Measurements from ENCODE around the gene OPTN.

OPTN gene

DNA sequence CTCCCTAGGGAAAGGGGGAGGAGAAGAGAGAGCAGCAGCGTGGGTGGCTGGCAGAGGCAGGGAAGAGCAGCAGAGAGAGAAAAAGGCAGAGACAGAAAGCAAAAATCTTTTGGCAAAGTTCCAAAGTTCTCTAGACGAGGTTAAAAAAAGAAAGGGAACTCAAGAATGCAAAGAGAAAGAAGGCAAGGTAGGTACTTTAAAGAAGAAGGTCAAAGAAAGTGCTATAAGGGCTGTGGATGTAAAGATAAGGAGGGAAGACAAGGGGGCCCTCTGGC lies 20.2 kb upstream of the OPTN start:
- TF ChIP-seq GATA2 (IDR thresholded peaks at IDR 0.05; ENCODE audit: low read depth, low read length) (no peak), GATA3 (IDR thresholded peaks at IDR 0.05; ENCODE audit: low read depth, low read length) (no peak)

GRCh38 chr10:13080643-13081042 lies 19.3 kb upstream of the OPTN start:
- no peak for TF ChIP-seq GATA3 (IDR thresholded peaks at IDR 0.05; ENCODE audit: low read depth, low read length)
- TF ChIP-seq GATA2 (IDR thresholded peaks at IDR 0.05; ENCODE audit: low read depth, low read length): no peak

DNA sequence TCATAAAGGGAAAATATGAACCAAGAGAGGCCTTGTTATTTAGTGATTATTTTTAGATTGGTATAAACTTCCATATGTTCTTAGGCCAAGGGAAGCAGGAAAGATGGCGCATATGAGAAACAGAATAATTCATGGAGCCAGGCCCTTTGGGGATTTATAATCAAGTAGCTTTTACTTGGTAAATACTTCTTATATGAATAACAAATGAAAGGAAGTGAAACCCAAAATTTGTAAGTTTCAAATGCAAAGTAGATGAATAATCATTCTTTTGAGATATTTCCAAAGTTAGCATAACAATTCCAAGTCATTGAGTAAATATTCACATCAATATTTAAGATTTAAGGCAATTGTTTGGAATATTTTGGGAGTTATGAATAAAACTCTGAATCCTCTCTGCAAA lies 13.9 kb upstream of the OPTN start:
- no peak for TF ChIP-seq GATA2 (IDR thresholded peaks at IDR 0.05; ENCODE audit: low read depth, low read length)
- no peak for TF ChIP-seq GATA3 (IDR thresholded peaks at IDR 0.05; ENCODE audit: low read depth, low read length)

DNA sequence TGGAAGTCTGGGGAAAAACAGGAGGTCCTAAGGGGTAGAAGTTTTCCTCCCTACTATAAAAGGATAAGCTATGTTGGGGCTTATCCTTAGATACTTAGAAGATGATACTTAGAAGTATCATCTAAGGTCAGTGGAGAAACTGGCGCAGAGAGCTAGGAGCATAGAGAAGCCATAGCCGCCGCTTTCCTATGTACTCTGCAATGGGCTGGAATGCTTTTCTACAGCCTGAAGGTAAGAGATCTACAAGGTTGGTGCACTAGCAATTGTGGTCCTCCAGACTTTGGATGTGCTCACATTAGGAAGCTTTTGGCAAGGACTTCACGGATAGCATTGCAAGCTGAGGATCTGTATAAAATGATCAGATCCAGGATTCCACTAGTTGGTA lies 12.4 kb upstream of the OPTN start:
- TF ChIP-seq GATA2 (IDR thresholded peaks at IDR 0.05; ENCODE audit: low read depth, low read length): no peak
- no peak for TF ChIP-seq GATA3 (IDR thresholded peaks at IDR 0.05; ENCODE audit: low read depth, low read length)

- TF ChIP-seq GATA3 (IDR thresholded peaks at IDR 0.05; ENCODE audit: low read depth, low read length): no peak
- no peak for TF ChIP-seq GATA2 (IDR thresholded peaks at IDR 0.05; ENCODE audit: low read depth, low read length)
Observed at GRCh38 chr10:13087986-13088618, 11.9 kb upstream of the OPTN start.

DNA sequence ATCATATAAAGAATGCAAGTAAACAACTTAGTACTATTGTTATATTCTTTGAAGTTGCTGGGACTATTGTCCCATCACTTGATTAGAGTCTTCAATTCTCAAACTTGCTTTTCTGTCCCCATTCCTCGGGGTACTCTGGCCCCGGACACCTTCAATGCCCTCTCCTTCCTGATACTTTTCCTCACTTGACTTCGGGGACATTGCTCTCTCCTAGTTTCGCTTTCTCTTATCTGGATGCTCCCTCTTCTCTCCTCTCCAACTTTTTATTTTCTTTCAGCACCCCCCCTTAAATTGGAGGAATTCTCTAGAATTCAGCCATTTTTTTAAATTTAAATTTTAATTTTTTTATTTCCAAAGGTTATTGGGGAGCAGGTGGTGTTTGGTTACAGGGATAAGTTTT lies 10.6 kb upstream of the OPTN start:
- TF ChIP-seq GATA2 (IDR thresholded peaks at IDR 0.05; ENCODE audit: low read depth, low read length): no peak
- TF ChIP-seq GATA3 (IDR thresholded peaks at IDR 0.05; ENCODE audit: low read depth, low read length): no peak

DNA sequence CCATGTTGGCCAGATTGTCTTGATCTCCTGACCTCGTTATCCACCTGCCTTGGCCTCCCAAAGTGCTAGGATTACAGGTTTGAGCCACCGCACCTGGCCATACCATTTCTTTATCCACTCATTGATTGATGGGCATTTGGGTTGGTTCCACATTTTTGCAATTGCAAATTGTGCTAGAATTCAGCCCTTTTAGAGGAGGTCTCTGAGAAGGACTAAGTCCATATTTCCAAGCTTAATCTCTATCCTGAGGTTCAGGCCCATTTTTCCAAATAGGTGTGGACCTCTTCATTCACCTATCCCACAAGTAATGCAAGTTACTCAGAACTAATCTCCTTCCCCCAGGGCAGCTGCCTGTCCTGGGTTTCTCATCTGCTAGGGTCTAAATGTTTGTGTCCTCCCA lies 9.7 kb upstream of the OPTN start:
- TF ChIP-seq GATA2 (IDR thresholded peaks at IDR 0.05; ENCODE audit: low read depth, low read length): no peak
- TF ChIP-seq GATA3 (IDR thresholded peaks at IDR 0.05; ENCODE audit: low read depth, low read length): no peak

- TF ChIP-seq GATA2 (IDR thresholded peaks at IDR 0.05; ENCODE audit: low read depth, low read length) (no peak), GATA3 (IDR thresholded peaks at IDR 0.05; ENCODE audit: low read depth, low read length) (no peak)
Observed at GRCh38 chr10:13091801-13092200, 8.2 kb upstream of the OPTN start.

DNA sequence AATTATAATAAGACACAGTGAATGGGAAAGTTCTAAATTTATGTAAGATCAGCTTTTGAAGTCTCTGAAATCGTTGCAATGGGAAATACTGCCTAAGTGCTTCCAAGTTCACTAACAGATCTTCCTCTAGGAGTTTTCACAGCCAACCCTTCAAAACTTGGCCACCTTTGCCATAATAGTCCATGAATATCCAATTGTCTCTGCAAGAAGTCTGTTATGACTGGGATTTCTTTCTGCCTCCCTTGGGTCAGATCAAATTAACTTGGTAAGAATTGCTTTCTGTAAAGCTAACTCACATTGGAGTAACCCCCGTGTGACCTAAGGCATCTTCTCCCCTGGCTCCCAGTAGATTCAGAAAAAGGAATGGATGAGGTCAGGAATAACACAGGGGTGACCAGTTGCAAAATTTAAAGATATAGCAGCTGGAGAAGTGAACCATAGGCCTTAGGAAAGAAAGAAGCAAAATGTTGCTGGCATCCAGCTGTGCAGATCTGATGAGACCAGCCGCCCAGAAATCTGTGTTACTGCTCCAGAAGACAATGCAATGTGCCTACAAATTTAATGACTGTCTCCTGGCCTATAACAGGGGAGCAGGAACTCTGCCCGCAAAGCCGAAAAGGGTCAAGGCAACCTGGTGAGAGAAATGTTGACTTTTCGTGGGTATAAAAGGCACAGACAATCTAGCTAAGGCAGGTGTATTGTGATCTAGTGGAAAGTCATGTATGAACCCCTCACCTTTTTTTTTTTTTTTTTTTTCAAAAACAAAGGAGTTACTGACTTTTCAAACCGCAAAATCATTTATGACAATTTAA lies 7.5 kb upstream of the OPTN start:
- no peak for TF ChIP-seq GATA2 (IDR thresholded peaks at IDR 0.05; ENCODE audit: low read depth, low read length)
- TF ChIP-seq GATA3 (IDR thresholded peaks at IDR 0.05; ENCODE audit: low read depth, low read length): no peak

GRCh38 chr10:13095094-13095493 lies 4.9 kb upstream of the OPTN start:
- TF ChIP-seq GATA2 (IDR thresholded peaks at IDR 0.05; ENCODE audit: low read depth, low read length) (no peak), GATA3 (IDR thresholded peaks at IDR 0.05; ENCODE audit: low read depth, low read length) (no peak)

- TF ChIP-seq GATA3 (IDR thresholded peaks at IDR 0.05; ENCODE audit: low read depth, low read length): no peak
- no peak for TF ChIP-seq GATA2 (IDR thresholded peaks at IDR 0.05; ENCODE audit: low read depth, low read length)
Observed at GRCh38 chr10:13095929-13096328, 4.0 kb upstream of the OPTN start.

GRCh38 chr10:13099144-13099665 lies 758 bp upstream of the OPTN start:
- TF ChIP-seq GATA2 (IDR thresholded peaks at IDR 0.05; ENCODE audit: low read depth, low read length) (no peak), GATA3 (IDR thresholded peaks at IDR 0.05; ENCODE audit: low read depth, low read length) (no peak)

- TF ChIP-seq GATA2 (IDR thresholded peaks at IDR 0.05; ENCODE audit: low read depth, low read length) (no peak), GATA3 (IDR thresholded peaks at IDR 0.05; ENCODE audit: low read depth, low read length) (no peak)
Observed at GRCh38 chr10:13100349-13101294, 659 bp downstream of the OPTN start.

Data from SH-SY5Y (cell line).